ENCODE data around the gene PON1. TPM values are rescaled to one million over a fixed set of nuclear protein-coding genes. Genes with fewer than 3 reads are reported as not detected.

The PON1 gene
- polyA plus RNA-seq, 1 of the 3 experiments (the other 2 are of a cell fraction) = not detected

- CTCF ChIA-PET = no interaction called here
Observed at GRCh38 chr7:95303013-95303905, 21.1 kb downstream of the PON1 start.

GRCh38 chr7:95298091-95298490 is 26.2 kb downstream of the PON1 start:
- Histone ChIP-seq H3K4me1 (ENCODE audit: control insufficient read depth in 1 of 2, insufficient read depth in 2 of 2, low read depth in 1 of 2, low read length in 1 of 2) (no peaks in the 10 kb centered on the region), H3F3A (replicated peaks; ENCODE audit: insufficient read depth) (no peaks in the 10 kb centered on the region), H3K36me3 (replicated peaks in 1 of 2; ENCODE audit: control insufficient read depth in 1 of 2, insufficient read depth in 2 of 2, low read length in 1 of 2) (no peaks in the 10 kb centered on the region), H3K79me2 (ENCODE audit: insufficient read depth) (no peaks in the 10 kb centered on the region), H4K20me1 (ENCODE audit: insufficient read depth) (no peaks in the 10 kb centered on the region), H2AFZ (ENCODE audit: low read depth) (no peak overlapping the region), H3K9ac (no peak overlapping the region), H3K27me3 (ENCODE audit: insufficient read depth) (no peaks in the 10 kb centered on the region; the same call in 1 of the 2 replicates), H3K9me2 (no peaks in the 10 kb centered on the region), H3K9me3 (no peaks in the 10 kb centered on the region), H3K4me3 (ENCODE audit: low read depth in 2 of 2, low read length in 1 of 2) (no peak overlapping the region), H3K27ac (ENCODE audit: low read depth in 2 of 2, low read length in 1 of 2) (no peak overlapping the region), H3K4me2 (no peak overlapping the region)
- POLR2A ChIA-PET = no interaction called here
- DNase-seq = no peak
- 35% methylated on average over 3 of the region's 3 CpGs for WGBS (ENCODE audit: low lambda C conversion rate)
- CTCF ChIA-PET = no interaction called here
- TF ChIP-seq ELF1 (IDR thresholded peaks at IDR 0.05) = no peak
- no peak for TF ChIP-seq MXI1 (IDR thresholded peaks at IDR 0.05; ENCODE audit: low read depth, low read length)
- TF ChIP-seq YY1 (IDR thresholded peaks at IDR 0.05; ENCODE audit: low read depth) = no peak
- TF ChIP-seq MEF2A (IDR thresholded peaks at IDR 0.05; ENCODE audit: borderline replicate concordance, low read depth) = no peak
- TF ChIP-seq, protein P1, sequence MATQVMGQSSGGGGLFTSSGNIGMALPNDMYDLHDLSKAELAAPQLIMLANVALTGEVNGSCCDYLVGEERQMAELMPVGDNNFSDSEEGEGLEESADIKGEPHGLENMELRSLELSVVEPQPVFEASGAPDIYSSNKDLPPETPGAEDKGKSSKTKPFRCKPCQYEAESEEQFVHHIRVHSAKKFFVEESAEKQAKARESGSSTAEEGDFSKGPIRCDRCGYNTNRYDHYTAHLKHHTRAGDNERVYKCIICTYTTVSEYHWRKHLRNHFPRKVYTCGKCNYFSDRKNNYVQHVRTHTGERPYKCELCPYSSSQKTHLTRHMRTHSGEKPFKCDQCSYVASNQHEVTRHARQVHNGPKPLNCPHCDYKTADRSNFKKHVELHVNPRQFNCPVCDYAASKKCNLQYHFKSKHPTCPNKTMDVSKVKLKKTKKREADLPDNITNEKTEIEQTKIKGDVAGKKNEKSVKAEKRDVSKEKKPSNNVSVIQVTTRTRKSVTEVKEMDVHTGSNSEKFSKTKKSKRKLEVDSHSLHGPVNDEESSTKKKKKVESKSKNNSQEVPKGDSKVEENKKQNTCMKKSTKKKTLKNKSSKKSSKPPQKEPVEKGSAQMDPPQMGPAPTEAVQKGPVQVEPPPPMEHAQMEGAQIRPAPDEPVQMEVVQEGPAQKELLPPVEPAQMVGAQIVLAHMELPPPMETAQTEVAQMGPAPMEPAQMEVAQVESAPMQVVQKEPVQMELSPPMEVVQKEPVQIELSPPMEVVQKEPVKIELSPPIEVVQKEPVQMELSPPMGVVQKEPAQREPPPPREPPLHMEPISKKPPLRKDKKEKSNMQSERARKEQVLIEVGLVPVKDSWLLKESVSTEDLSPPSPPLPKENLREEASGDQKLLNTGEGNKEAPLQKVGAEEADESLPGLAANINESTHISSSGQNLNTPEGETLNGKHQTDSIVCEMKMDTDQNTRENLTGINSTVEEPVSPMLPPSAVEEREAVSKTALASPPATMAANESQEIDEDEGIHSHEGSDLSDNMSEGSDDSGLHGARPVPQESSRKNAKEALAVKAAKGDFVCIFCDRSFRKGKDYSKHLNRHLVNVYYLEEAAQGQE (IDR thresholded peaks at IDR 0.05; ENCODE audit: low read depth, low read length) = no peak

More at GRCh38 chr7:95303013-95303905, 21.1 kb downstream of the PON1 start:
- Histone ChIP-seq H2AFZ (ENCODE audit: low read depth) (no peak overlapping the region), H3K27ac (ENCODE audit: low read depth in 2 of 2, low read length in 1 of 2) (no peak overlapping the region), H3K4me3 (ENCODE audit: low read depth in 2 of 2, low read length in 1 of 2) (no peak overlapping the region), H3K36me3 (replicated peaks in 1 of 2; ENCODE audit: control insufficient read depth in 1 of 2, insufficient read depth in 2 of 2, low read length in 1 of 2) (no peaks in the 10 kb centered on the region), H3K4me2 (no peak overlapping the region), H3K4me1 (ENCODE audit: control insufficient read depth in 1 of 2, insufficient read depth in 2 of 2, low read depth in 1 of 2, low read length in 1 of 2) (no peaks in the 10 kb centered on the region), H3K9ac (no peak overlapping the region), H4K20me1 (ENCODE audit: insufficient read depth) (no peaks in the 10 kb centered on the region), H3K79me2 (ENCODE audit: insufficient read depth) (no peaks in the 10 kb centered on the region), H3K9me2 (no peaks in the 10 kb centered on the region), H3K27me3 (ENCODE audit: insufficient read depth) (no peaks in the 10 kb centered on the region; the same call in 1 of the 2 replicates), H3F3A (replicated peaks; ENCODE audit: insufficient read depth) (no peaks in the 10 kb centered on the region), H3K9me3 (no peaks in the 10 kb centered on the region)
- POLR2A ChIA-PET = no interaction called here
- no peak for DNase-seq
- no peak for TF ChIP-seq RFX5 (IDR thresholded peaks at IDR 0.05; ENCODE audit: low read length)
- peak; percentile 9; the same call in 1 of the 2 replicates for TF ChIP-seq FOSL2 (IDR thresholded peaks at IDR 0.05; ENCODE audit: borderline replicate concordance, low read depth)
- WGBS (ENCODE audit: low lambda C conversion rate) = 27% methylated on average over 9 of the region's 9 CpGs

All from SK-N-SH (cell line).